ENCODE measurements around the gene CRYAA.
"Not testable (repeated sequence)": the region's sequence is repeated elsewhere in the genome, so short reads cannot be mapped to it uniquely, and the experiment has no call there.

The CRYAA gene

GRCh38 chr21:43168708-43169107, at the start of gene CRYAA:
Gene CRYAA (plus strand): TSS chr21:43169008. CDS start chr21:43169100, 92 bp downstream.
- not testable (repeated sequence) for FAIRE-seq; DNase-seq (ENCODE audit: insufficient read length, low spot score)

GRCh38 chr21:43130094-43130493, 38.7 kb upstream of the CRYAA start:
- not testable (repeated sequence) for DNase-seq (ENCODE audit: insufficient read length, low spot score); FAIRE-seq

GRCh38 chr21:43134520-43134919, 34.3 kb upstream of the CRYAA start:
- not testable (repeated sequence) for FAIRE-seq; DNase-seq (ENCODE audit: insufficient read length, low spot score)

DNA sequence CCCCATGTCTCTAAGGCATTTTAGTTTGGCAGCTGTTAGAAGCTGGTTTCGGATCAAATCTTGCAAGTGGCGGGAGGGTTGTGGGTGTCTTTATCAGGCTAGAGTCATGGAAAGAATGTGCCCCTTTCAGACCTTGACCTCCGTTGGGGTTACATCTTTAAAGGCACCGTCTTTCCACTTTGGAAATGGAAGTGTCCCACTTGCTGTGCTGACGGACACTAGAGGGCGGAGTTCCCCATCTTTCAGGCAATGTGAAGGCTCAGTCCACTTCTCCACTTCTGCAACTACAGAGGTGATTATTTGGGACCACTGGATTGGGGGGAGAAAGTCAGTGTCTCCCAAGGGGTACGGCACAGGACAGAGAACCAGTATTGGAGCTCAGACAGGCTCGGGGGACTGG, 29.9 kb upstream of the CRYAA start:
- not testable (repeated sequence) for FAIRE-seq; DNase-seq (ENCODE audit: insufficient read length, low spot score)

GRCh38 chr21:43141407-43141806, 27.4 kb upstream of the CRYAA start:
- FAIRE-seq; DNase-seq (ENCODE audit: insufficient read length, low spot score): not testable (repeated sequence)

- not testable (repeated sequence) for DNase-seq (ENCODE audit: insufficient read length, low spot score); FAIRE-seq
These were observed 22.2 kb upstream of the CRYAA start for GRCh38 chr21:43146637-43147036.

DNA sequence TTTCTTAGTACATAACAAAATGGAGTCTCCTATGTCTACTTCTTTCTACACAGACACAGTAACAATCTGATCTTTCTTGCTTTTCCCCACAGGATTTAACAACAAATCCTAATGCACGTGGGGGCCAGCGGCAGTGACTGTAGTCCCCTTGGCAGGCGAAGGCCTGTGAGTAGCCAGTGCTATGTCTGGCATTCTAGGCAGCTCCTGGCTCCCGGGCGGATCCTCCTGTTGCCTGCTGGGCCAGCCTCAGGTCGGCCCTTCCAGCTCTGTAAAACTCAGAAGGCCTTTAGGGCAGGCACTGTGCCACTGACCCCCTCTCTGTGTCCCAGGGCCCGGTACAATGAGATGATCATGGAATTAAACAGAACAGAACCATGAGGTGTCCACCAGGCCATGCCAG, 20.8 kb upstream of the CRYAA start:
- not testable (repeated sequence) for FAIRE-seq; DNase-seq (ENCODE audit: insufficient read length, low spot score)

- FAIRE-seq; DNase-seq (ENCODE audit: insufficient read length, low spot score): not testable (repeated sequence)
These were observed 19.5 kb upstream of the CRYAA start for GRCh38 chr21:43149344-43149743.

GRCh38 chr21:43153601-43154000, 15.2 kb upstream of the CRYAA start:
- not testable (repeated sequence) for FAIRE-seq; DNase-seq (ENCODE audit: insufficient read length, low spot score)

- FAIRE-seq; DNase-seq (ENCODE audit: insufficient read length, low spot score): not testable (repeated sequence)
These were observed 9.3 kb upstream of the CRYAA start for GRCh38 chr21:43159279-43160175.

DNA sequence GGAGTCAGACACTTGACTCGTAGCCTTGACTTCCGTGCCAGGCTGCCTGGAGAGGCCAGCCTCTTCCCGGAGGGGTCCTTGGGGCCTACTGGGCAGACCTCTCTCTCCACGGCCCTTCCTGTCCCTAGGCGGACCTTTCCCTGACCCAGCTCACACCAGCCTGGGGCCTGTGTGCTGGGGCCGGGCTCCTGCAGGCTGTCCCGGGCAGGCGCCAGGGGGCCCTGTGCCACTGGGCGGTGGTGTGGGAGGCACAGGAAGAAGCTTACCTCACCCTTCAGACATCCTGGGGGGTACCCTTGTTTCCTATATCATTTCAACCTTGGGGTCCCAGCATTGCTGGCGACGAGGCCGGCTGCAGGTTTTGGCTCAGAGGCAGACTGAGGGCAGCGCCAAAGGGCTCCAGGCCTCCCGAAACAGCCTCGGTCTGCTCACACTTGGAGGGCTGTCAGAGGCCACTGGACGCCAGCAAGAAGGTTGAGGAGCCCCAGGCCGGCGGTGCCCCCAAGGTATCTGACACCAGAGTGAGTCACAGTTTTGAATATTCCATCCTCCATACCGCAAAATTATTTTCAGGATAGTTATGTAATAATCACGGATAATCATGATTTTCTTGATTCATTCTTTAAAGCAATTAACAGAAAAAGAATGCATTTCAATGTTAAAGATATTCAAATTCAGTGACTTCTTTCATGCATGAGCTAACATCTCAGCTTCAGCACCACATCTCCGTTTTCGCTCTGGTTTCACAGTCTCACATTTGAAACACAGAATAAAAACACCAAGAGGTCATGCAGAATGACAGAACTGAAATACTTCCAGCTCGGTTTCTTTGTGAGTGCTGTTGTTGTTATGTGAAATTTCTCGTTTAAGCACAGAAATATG, 6.7 kb upstream of the CRYAA start:
- DNase-seq (ENCODE audit: insufficient read length, low spot score); FAIRE-seq: not testable (repeated sequence)

DNA sequence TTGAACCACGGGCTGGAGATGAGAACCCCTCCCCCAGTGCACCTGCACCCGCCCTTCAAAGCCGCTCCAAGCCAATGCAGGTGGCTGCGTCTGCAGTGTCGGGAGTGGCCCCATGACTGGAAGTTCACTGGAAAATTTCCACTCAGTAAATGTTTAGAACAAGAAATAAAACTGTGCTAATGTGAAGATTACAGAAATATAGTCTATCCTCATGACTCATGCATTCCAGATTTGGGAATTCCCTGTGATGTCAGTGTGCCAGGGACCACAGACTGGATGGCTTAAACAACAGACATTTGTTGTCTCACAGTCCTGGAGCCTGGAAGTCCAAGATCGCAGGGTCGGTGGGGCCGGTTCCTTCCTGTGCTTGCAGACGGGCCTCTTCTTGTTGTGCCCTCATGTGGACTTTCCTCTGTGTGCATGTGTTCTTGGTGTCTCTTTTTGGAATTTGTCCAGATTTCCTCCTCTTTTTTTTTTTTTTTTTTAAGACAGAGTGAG, 6.1 kb upstream of the CRYAA start:
- DNase-seq (ENCODE audit: insufficient read length, low spot score); FAIRE-seq: not testable (repeated sequence)

DNA sequence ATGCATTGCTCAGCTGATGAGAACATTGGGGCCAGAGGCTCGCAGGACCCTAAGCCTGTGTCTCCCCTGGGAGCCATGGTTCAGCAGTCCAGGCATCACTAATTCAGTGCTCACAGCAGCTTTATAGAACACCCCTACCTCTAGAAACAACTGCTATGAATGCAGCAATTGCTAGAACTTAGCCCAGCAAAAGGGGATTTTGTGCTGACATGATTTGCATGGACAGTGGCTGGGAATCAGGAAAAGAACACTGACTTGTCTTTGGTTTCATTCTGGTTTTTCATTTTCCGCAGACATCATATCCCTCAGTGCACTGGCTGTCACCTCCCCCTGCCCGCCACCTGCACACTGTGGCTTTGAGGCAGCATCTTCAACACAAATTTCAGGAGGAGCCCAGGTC, 4.0 kb upstream of the CRYAA start:
- not testable (repeated sequence) for DNase-seq (ENCODE audit: insufficient read length, low spot score)

DNA sequence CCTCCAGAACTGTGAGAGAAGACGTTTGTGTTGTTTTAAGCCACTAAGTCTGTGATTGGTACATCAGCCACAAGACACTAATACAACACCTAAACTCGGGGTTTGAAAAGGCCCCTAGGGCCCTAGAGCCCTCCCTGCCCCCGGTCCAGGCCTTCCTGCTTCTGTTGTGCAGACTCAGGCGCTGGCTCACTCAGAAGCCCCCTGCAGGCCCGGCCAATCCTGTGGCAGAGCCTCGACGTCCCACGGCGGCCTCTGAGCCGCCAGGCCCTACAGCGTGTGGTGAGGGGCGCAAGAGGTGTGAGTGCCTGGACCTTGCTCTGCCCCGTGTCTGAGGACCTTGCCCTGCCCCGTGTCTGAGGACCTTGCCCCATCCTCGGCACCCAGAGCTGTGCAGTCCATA, 3.1 kb upstream of the CRYAA start:
- not testable (repeated sequence) for DNase-seq (ENCODE audit: insufficient read length, low spot score); FAIRE-seq

More for the DNA sequence above, 4.0 kb upstream of the CRYAA start:
- not testable (repeated sequence) for FAIRE-seq

- DNase-seq (ENCODE audit: insufficient read length, low spot score); FAIRE-seq: not testable (repeated sequence)
These were observed 550 bp downstream of the CRYAA start for GRCh38 chr21:43169230-43169886.

DNA sequence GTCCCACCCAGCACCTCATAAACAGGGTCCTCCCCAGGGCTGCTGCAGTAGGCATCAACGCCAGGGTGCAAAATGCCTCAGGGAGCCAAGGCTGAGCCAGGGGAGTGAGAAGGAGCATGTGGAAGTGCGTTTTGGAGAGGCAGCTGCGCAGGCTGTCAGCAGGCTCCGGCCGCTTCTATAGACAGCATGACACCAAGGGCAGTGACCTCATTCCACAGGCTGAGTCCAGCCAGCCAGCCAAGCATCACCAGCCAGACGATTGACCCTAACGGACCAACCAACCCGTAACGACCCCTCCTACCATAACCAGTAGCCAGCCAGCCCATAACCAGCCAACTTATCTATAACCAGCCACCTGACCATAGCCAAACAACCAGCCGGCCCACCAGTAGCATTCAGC, 1.1 kb downstream of the CRYAA start:
- not testable (repeated sequence) for FAIRE-seq; DNase-seq (ENCODE audit: insufficient read length, low spot score)

- not testable (repeated sequence) for FAIRE-seq; DNase-seq (ENCODE audit: insufficient read length, low spot score)
These were observed 4.0 kb downstream of the CRYAA start for GRCh38 chr21:43172812-43173211.

DNA sequence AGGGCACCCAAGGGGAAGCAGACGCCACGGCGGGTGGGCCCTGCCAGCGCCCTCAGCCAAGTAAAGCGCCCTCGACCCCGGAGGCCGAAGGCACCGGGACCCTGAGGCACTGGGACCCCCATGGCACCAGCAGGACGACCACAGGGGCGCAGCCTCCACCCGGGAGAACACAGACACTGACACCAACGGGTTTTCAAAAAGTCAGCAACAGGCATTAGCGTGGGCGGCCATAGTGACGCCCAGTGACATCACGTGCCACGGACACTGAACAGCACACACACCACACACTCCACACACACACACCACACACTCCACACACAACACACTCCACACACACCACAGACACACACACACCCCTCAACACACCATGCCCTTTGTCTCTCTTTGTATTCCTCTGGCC, 4.6 kb downstream of the CRYAA start:
- not testable (repeated sequence) for FAIRE-seq; DNase-seq (ENCODE audit: insufficient read length, low spot score)

DNA sequence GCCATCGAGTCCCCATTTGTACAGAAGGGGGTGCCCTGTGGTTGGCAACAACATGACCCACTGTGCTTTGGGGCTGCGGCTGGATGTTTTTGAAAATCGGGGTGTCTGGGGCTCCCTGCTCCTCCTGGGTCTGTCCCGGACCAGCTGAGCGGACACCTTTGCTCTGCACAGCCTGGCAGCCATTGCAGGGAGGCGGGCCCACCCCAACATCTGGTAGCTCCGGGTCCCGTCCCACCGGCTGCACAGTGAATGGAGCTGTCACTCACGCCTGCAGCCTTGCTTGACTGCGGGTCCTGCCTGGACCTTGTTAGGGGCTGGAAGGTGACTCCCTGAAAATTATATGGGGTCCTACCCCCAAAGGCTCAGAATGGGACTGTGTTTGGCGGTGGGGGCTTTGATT, 5.1 kb downstream of the CRYAA start:
- DNase-seq (ENCODE audit: insufficient read length, low spot score); FAIRE-seq: not testable (repeated sequence)

GRCh38 chr21:43174998-43175397, 6.2 kb downstream of the CRYAA start:
- FAIRE-seq = not testable (repeated sequence)

More at GRCh38 chr21:43174998-43175397, 6.2 kb downstream of the CRYAA start:
- DNase-seq (ENCODE audit: insufficient read length, low spot score) = not testable (repeated sequence)
